ENCODE data around the gene ITPKB.

ITPKB gene

GRCh38 chr1:226662642-226663326 is 76.3 kb downstream of the ITPKB start:
- peak; percentile 28 for DNase-seq

- no peak for DNase-seq
These were observed 77.1 kb downstream of the ITPKB start for GRCh38 chr1:226661965-226662364.

- DNase-seq = no peak
These were observed 77.8 kb downstream of the ITPKB start for GRCh38 chr1:226661271-226661670.

- no peak for DNase-seq
These were observed 78.5 kb downstream of the ITPKB start for GRCh38 chr1:226660410-226661182.

- no peak for DNase-seq
These were observed 79.4 kb downstream of the ITPKB start for GRCh38 chr1:226659641-226660040.

GRCh38 chr1:226659136-226659535 is 79.9 kb downstream of the ITPKB start:
- no peak for DNase-seq

GRCh38 chr1:226658546-226659125 is 80.4 kb downstream of the ITPKB start:
- DNase-seq = no peak

- DNase-seq = no peak
These were observed 81.1 kb downstream of the ITPKB start for GRCh38 chr1:226657895-226658545.

GRCh38 chr1:226656601-226657277 is 82.3 kb downstream of the ITPKB start:
- DNase-seq = no peak

GRCh38 chr1:226656201-226656600 is 82.9 kb downstream of the ITPKB start:
- no peak for DNase-seq

- DNase-seq = no peak
These were observed 83.6 kb downstream of the ITPKB start for GRCh38 chr1:226655251-226656163.

GRCh38 chr1:226654668-226655055 is 84.4 kb downstream of the ITPKB start:
- DNase-seq = no peak

- no peak for DNase-seq
These were observed 84.9 kb downstream of the ITPKB start for GRCh38 chr1:226654046-226654667.

- DNase-seq = peak; percentile 33
These were observed 85.7 kb downstream of the ITPKB start for GRCh38 chr1:226653311-226653921.

- DNase-seq = no peak
These were observed 86.5 kb downstream of the ITPKB start for GRCh38 chr1:226652613-226653012.

- no peak for DNase-seq
These were observed 87.4 kb downstream of the ITPKB start for GRCh38 chr1:226651732-226652105.

- no peak for DNase-seq
These were observed 87.9 kb downstream of the ITPKB start for GRCh38 chr1:226651041-226651731.

GRCh38 chr1:226650236-226650841 is 88.7 kb downstream of the ITPKB start:
- no peak for DNase-seq

GRCh38 chr1:226649780-226650179 is 89.3 kb downstream of the ITPKB start:
- no peak for DNase-seq

- DNase-seq = no peak
These were observed 89.8 kb downstream of the ITPKB start for GRCh38 chr1:226649244-226649643.
